NK-92 (cell line): ENCODE results near the gene FDPS.
"Not testable (repeated sequence)": the region's sequence is repeated elsewhere in the genome, so short reads cannot be mapped to it uniquely, and the experiment has no call there.

Experiments used
- DNase-seq: peaks from one replicate; lab custom pipeline; 2025; ENCODE audit not compliant: unreplicated experiment; lab: John Stamatoyannopoulos, UW

Gene FDPS

DNA sequence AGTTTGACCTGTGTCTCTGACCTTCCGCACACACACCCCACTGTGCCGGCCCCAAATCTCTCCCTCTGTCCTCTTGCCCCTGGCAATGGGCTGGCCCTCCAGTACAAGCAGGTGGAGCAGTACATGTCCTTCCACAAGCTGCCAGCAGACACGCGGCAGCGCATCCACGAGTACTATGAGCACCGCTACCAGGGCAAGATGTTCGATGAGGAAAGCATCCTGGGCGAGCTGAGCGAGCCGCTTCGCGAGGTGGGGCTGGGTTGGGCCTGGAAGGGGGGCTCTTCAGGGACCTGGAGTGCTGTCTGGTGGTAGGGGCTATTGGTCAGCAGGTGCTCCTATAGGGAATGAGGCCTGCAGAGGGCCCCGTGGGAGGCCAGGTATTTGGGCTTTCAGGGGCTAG, 23.6 kb upstream of the FDPS start:
- DNase-seq = no peak

- DNase-seq = no peak
Measured at GRCh38 chr1:155285631-155286044, 23.0 kb upstream of the FDPS start.

- DNase-seq = no peak
Measured at GRCh38 chr1:155286544-155286943, 22.1 kb upstream of the FDPS start.

DNA sequence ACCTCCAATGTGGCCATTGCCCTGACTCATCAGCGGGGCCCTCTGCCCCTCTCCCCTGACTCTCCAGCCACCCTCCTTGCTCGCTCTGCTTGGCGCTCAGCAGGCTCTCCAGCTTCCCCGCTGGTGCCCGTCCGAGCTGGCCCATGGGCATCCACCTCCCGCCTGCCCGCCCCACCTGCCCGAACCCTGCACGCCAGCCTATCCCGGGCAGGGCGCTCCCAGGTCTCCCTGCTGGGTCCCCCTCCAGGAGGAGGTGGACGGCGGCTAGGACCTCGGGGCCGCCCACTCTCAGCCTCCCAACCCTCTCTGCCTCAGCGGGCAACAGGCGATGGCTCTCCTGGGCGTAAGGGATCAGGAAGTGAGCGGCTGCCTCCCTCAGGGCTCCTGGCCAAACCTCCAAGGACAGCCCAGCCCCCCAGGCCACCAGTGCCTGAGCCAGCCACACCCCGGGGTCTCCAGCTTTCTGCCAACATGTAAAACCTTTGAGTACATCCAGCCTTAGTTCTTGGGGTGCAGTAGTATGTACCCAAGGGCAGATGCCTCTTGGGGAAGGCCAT, 20.6 kb upstream of the FDPS start:
- DNase-seq = no peak

DNA sequence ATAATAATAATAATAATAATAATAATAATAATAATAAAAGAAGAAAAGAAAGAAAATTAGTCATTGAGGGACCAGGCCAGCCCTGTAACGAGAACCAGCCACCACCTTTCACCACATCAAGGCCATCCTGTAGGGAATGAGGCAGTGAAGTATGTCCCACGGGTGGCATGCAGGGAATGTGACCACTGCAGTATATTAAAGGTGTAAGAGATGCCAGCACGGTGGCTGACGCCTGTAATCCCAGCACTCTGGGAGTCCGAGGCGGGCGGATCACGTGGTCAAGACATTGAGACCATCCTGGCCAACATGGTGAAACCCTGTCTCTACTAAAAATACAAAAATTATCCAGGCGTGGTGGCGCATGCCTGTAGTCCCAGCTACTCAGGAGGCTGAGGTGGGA, 17.7 kb upstream of the FDPS start:
- not testable (repeated sequence) for DNase-seq

GRCh38 chr1:155293086-155293749, 15.4 kb upstream of the FDPS start:
- no peak for DNase-seq

DNA sequence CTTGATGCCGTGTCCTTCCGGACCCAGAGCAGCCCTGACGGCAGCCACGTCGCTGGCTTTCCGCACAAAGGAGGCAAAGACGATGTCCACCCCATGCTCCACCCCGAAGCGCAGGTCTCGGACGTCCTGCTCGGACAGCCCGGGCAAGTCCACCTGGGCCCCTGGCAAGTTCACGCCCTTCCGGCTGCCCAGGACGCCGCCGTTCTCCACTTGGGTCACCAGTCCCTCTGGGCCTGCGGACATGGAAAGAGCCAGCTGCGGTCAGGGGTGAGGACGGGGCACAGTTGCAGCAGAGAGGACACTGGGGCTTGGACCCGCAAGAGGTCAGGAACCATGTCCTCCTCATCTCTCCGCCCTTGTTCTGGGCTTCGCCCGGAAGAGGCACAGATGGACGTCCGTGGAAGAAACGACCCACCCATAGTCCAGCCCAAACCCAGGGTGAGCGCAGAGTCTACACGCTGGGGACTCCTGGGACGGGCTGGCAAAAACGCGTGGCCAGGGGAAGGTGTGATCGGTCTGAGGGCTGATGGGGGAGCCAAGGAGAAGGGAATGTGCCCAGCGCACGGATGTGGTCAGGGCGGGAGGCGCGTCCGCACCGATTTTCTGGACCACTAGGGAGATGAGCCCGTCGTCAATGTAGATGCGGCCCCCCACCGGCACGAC, 14.0 kb upstream of the FDPS start:
- no peak for DNase-seq

- DNase-seq = no peak
Measured at GRCh38 chr1:155295183-155295941, 13.3 kb upstream of the FDPS start.

- no peak for DNase-seq
Measured at GRCh38 chr1:155295942-155296267, 12.8 kb upstream of the FDPS start.

DNA sequence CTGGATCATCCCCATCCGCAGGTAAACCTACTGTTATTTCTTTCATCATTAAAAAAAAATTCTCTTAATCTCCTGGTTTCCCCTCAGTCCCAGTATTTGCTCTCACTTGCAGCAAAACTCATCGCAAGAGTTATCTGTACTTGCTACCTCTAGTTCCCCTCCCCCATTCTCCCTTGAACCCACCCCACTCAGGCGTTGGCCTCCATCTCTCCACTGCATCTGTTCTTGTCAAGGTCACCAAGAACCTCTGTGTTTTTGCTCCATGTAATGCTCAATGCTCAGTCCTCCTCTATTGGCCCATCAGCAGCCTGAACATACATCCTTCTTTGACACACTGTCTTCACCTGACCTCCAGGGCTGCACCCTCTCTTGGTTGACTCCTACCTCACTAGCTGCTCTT, 12.0 kb upstream of the FDPS start:
- no peak for DNase-seq

- no peak for DNase-seq
Measured at GRCh38 chr1:155297384-155297783, 11.3 kb upstream of the FDPS start.

- DNase-seq = no peak
Measured at GRCh38 chr1:155300024-155300423, 8.6 kb upstream of the FDPS start.

- DNase-seq = no peak
Measured at GRCh38 chr1:155300553-155301329, 7.9 kb upstream of the FDPS start.

DNA sequence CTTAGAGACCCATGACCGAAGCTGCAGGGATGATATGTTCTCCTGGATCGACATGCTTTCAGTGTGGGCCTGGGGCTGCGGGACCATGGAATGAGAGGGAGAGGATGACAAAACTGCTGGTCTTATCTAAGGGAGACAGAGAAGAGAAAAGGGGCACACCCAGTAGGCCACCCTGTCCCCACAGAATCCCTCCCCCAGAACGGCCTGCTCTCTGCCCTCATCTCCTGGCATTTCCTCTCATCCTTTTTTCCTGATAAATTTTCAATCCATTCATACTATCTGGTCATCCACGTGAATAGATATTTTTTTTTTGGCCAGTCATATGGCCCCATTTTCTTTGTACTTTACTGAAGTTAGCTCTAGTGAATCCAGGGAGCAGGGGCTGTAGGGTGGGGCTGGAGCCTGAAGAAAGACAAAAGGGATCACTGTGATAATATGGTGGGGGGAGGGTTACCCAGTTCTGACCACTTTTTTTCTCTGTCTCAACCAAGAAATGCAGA, 7.3 kb upstream of the FDPS start, which contains the start of gene PKLR:
Gene PKLR (minus strand): TSS at position 97 of the 500 bp plus-strand sequence. CDS start 43 bp downstream, at position 54.
- DNase-seq = no peak

- DNase-seq = no peak
Measured at GRCh38 chr1:155304558-155305063, 4.1 kb upstream of the FDPS start.

DNA sequence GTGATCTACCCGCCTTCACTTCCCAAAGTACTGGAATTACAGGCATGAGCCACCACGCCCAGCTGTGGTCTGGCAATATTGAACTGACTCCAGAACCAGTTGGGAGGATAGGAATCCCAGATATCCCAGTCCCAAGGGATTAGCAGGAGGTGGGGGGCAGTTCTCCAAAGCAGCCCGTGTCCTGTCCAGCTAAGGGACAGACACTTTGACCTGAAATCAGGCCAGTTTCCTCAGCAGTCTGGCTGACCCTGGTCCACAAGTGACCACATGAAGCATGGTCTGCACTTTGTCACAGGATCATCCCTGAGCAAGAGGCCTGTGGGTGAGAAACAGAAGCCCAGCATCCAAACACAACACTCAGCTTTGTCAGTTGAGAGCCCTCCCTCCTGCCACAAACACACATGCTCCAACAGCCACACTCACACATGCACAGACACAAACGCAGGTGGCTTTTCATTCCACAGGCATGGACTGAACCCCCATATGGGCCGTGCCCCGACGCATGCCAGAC, 2.7 kb upstream of the FDPS start:
- DNase-seq = no peak

DNA sequence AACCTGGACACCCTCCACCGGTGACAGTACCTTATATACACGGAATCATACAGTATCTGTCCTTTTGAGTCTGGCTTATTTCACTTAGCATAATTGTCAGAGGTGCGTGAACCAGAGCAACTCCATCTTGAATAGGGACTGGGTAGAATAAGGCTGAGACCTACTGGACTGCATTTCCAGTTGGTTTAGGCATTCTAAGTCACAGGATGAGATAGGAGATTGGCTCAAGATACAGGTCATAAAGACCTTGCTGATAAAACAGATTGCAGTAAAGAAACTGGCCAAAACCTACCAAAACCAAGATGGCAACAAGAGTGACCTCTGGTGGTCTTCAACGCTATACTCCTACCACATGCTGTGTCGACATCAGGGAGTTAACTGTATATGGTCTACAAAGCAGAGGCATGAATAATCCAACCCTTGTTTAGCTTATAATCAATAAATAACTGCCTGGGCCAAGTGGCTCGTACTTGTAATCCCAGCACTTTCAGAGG, 1.4 kb upstream of the FDPS start:
- no peak for DNase-seq

DNA sequence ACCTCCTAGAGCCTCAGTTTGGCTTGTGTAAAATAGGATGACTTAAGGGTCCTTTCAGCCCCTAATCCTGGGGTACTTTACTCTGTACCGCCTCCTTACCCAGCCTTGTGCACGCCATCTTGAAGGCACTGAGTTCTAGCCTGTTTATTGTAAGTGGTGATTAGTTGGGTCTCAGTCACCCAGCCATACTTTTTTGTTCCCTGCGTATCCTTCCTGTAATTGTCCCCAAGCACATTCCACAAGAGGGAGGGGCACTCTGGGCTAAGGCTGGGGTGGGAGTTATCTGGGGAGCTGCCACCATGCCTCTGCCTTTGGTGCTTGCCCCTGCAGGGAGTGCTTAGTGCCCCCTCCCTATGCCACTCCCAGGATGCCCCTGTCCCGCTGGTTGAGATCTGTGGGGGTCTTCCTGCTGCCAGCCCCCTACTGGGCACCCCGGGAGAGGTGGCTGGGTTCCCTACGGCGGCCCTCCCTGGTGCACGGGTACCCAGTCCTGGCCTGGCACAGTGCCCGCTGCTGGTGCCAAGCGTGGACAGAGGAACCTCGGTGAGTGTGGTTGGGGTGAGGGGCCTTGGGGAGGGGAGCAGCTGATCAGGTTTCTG, 856 bp downstream of the FDPS start:
- no peak for DNase-seq

DNA sequence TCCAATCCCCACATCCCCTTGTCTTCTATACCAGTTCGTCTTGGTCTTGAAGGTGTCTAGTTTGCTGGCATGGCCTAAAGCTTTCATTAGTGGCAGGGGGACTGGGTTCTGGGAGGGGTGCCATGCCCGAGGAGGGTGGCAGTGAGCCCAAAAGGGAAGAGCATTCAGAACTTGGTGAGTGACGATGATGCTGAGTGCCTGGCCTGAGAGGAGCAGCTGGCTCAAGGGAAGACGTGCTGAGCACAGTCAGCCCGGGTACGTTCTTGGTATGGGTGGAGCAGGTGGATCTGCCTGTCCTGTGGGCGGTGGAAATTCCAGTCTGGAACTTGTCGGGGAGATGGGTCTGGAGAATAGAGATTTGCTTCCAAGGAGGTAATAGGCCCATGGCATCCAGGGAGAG, 4.6 kb downstream of the FDPS start:
- DNase-seq = no peak

DNA sequence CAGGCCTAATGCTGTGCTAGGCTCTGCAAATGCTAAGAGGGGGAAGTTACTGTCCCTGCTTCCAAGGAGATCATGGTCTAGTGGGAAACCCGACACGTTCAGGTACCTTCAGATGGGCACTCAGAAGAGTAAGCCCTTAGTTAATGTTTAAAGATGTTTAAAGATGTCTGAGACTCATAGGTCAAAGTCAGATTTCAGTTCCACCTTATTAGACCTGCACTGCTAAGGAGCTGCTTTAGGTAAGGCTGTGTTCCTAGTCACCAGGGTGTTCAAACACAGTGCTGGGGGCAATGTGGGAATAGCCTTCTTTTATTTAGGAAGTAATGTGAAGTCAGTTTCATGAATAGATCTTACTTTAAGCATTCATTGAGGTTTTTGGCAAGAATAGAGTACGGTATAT, 8.3 kb downstream of the FDPS start:
- DNase-seq = no peak
